ENCODE data around the gene H3-3A.

H3-3A gene

GRCh38 chr1:226116673-226117072, 54.2 kb downstream of the H3-3A start:
- DNase-seq, result no peak

GRCh38 chr1:226117330-226117729, 54.8 kb downstream of the H3-3A start:
- no peak for DNase-seq

- no peak for DNase-seq
Observed at GRCh38 chr1:226118357-226118756, 55.8 kb downstream of the H3-3A start.

GRCh38 chr1:226119169-226119568, 56.7 kb downstream of the H3-3A start:
- no peak for DNase-seq

GRCh38 chr1:226120398-226120797, 57.9 kb downstream of the H3-3A start:
- DNase-seq, result no peak

GRCh38 chr1:226121049-226121586, 58.6 kb downstream of the H3-3A start:
- no peak for DNase-seq

Measured in AML-193 (cell line).